Stimulated activated naive CD4-positive, alpha-beta T cell (primary cell): ENCODE measurements around the gene RDH13.
"Not testable (repeated sequence)": the region's sequence is repeated elsewhere in the genome, so short reads cannot be mapped to it uniquely, and the experiment has no call there.

Experiments used
- DNase-seq, 6 experiments: peaks; one replicate each; lab custom pipeline; 2025; lab: John Stamatoyannopoulos, UW

Gene RDH13

GRCh38 chr19:55077106-55077505 is 14.2 kb upstream of the RDH13 start:
- no peak for DNase-seq

GRCh38 chr19:55076321-55076720 is 13.4 kb upstream of the RDH13 start:
- no peak for DNase-seq

- no peak for DNase-seq
Observed at GRCh38 chr19:55075371-55075998, 12.5 kb upstream of the RDH13 start, which contains the start of gene EPS8L1. TSS of gene EPS8L1 (plus strand) at chr19:55075869. CDS start at chr19:55076445, 576 bp downstream.

- no peak for DNase-seq
Observed at GRCh38 chr19:55071913-55072312, 9.0 kb upstream of the RDH13 start.

GRCh38 chr19:55071129-55071502 is 8.2 kb upstream of the RDH13 start:
- DNase-seq: no peak

- DNase-seq: no peak
Observed at GRCh38 chr19:55070466-55071128, 7.6 kb upstream of the RDH13 start.

GRCh38 chr19:55069865-55070197 is 6.9 kb upstream of the RDH13 start:
- DNase-seq: no peak

- peak in 1 of 6 experiments; percentile 33 for DNase-seq
Observed at GRCh38 chr19:55068950-55069864, 6.3 kb upstream of the RDH13 start.

GRCh38 chr19:55067869-55068268 is 4.9 kb upstream of the RDH13 start:
- no peak for DNase-seq

GRCh38 chr19:55066107-55066709 is 3.3 kb upstream of the RDH13 start:
- no peak for DNase-seq

GRCh38 chr19:55065516-55065915 is 2.6 kb upstream of the RDH13 start:
- DNase-seq: not testable (repeated sequence)

- DNase-seq: no peak
Observed at GRCh38 chr19:55063492-55063843, 520 bp upstream of the RDH13 start.

GRCh38 chr19:55060287-55060686 is 2.7 kb downstream of the RDH13 start:
- DNase-seq: not testable (repeated sequence)

- no peak for DNase-seq
Observed at GRCh38 chr19:55058781-55059610, 4.0 kb downstream of the RDH13 start.

GRCh38 chr19:55056827-55057226 is 6.1 kb downstream of the RDH13 start:
- DNase-seq: no peak

GRCh38 chr19:55053735-55054134 is 9.2 kb downstream of the RDH13 start:
- DNase-seq: no peak

GRCh38 chr19:55050749-55051532 is 12.0 kb downstream of the RDH13 start:
- no peak for DNase-seq

GRCh38 chr19:55048446-55048845 is 14.5 kb downstream of the RDH13 start:
- no peak for DNase-seq

- no peak for DNase-seq
Observed at GRCh38 chr19:55047951-55048350, 15.0 kb downstream of the RDH13 start.

GRCh38 chr19:55046975-55047622 is 15.8 kb downstream of the RDH13 start:
- no peak for DNase-seq
